HG03469 (cell line): ENCODE results near the gene STMN1.

Experiments used
- ATAC-seq: cut with Tn5 transposase; IDR thresholded peaks from one replicate; pipeline ENCODE4 v1.9.1; 2021; ENCODE audit warnings: mild to moderate bottlenecking, moderate library complexity, moderate number of reproducible peaks; ENCODE audit not compliant: unreplicated experiment

The STMN1 gene

DNA sequence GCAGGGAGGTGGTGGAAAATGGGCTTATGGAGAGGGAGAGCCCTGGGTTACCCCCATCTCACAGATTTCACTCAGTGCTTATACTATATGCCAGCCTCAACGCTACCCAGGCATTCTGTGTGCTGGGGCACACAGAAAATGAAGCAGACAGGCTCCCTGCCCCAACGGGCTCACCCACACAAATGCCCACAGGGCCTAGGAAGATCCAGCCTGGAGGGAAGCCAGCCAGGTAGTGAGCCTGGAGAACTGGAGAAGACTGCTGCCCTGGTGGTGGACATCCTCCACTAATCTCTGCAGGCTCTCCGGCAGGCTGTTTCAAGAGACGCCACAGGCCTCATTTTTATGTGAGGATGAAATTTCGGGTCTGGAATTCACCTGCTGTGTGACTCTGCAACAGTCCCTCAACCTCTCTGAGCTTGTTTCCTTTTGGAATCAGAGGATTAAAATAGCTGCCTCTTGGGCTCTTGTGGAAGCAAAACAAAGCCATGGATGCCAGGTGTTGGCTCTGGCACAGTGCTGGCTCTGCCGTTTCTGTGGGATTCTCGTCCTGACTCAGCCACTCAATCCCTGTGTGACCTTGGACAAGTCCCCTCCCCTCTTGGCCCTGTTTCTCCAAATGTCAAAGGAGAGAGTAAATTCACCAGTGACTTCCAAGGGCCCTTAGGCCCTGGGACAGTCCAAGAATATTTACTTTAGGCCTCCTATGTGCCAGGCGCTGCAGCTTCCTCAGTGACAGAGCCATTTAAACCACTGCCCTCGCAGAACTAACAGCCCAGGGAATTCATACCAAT is 34.3 kb downstream of the STMN1 start:
- ATAC-seq = no peak

DNA sequence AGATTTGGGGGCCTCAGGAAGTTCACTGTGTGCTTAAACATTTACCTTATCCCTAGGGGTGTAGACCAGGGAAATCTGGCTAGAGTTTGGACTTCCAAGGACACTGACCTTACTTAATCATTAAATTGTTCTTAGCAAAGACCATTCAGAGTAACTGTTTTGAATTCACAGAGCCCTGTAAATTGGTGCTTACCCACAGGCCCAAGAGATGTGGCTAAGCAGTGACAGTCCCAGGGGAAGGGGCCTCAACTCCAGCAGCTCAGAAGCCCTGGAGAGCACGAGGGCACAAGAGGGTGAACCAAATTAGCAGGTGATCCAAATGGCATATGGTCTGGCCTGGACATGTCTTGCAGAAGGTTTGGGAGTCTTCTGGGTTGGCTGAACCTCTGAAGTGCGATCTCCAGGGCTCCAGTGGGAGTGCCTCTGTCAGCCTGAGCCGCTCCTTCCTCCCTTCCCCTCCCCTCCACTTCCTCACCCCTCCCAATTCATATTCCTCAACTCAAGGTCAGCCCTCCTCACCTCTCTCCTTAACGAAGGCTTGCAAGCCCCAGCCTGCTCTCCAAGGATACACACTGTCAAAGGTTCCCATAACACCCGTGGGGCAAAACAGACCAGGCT is 35.0 kb downstream of the STMN1 start:
- ATAC-seq = no peak

DNA sequence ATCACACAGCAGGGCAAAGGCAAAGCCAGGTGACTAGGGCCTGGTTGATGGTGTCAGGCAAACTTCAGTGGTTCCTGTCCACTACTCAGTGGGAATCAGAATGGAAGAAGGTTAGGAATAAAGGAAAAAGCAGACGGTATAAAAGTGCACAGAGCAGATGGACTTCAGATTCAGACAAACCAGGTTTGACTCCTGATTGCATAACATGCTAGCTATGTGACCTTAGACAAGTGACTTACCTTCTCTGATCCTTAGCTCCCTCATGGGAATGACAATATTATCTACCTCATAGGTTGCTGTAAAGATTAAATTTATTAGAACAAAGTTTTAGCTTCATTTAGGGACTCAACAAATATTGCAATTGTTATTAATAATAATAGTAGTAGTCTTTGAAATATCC is 35.6 kb downstream of the STMN1 start:
- ATAC-seq = no peak

DNA sequence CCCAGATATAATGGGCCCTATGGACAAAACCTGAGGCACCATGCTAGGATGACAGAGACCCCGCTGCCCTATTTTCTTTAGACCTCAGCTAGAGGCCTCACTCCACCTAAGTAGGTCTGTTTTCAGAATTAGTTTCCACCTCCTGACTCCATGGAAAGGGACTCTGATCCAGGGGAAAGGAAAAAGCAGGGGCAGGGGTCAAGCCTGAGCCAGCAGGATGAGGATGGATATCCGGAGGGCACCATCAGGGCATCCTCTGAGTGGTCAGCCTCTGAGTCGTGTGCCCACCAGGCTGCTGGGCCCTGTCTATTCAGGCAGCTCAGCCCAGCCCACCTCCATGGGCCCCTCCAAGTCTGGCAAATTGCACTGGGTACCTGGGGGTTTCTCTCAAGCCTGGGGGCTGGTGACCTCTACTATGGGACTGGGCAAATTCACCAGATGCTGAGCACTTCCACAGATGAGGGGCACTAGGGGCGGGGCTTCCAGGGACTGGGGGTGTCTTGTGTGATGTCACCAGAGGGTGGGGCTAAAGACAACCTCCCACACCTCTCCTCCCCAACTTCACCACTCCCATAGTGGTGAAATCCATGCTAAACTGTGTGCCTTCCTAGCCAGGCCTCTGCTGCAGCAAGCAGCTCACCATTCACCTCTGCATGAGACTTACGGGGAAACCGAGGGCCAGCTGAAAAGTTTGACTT is 36.2 kb downstream of the STMN1 start:
- ATAC-seq = no peak

DNA sequence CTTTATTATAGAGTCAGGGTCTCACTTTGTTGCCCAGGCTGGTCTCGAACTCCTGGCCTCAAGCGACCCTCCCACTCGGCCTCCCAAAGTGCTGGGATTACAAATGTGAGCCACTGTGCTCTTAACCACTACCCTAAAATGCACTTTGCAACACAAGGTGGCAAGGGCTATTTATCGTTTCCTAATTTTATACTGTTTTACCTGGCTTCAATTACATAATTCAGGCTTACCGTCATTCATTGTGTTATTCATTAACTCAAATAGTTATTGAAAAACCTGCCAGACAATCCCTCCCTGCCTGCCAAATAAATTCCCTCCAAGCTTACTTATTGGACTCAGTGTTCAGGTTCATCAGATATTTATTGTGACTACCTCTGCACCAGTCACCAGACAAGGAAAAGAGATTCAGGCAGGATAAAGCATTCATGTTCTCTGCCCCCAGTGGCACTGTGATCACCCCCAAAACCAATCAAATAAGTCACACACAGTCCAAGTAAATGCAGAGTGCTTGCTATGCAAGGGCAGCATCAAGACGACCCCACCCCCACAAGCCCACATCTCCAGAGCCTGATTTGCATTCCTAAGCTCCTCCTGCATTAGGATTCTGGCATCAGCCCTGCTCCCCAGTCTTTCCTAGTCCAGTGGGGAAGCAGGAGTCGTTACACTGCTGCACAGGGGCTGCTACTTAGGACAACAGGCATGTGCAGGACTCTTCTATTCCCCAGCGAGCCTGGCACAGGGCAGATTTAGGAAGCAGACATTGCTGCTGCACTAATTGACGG is 38.8 kb downstream of the STMN1 start:
- ATAC-seq = no peak

DNA sequence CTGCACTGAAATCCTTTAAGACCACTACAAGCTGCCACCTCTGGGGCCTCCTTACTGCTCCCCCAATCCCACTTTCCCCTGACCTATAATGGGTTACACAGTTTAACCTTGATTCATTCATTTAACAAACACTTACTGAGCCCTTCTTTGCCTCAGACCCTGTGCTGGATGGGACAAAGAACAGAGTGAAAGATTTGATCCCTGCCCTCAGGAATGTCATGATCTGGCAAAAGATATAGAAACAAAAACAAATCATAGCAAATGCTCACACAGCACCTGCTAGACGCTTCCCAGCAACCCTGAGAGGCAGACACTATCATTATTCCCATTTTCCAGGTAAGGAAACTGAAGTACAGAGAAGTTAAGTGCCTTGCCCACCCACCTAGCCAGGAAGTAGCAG is 39.9 kb downstream of the STMN1 start:
- ATAC-seq = no peak

DNA sequence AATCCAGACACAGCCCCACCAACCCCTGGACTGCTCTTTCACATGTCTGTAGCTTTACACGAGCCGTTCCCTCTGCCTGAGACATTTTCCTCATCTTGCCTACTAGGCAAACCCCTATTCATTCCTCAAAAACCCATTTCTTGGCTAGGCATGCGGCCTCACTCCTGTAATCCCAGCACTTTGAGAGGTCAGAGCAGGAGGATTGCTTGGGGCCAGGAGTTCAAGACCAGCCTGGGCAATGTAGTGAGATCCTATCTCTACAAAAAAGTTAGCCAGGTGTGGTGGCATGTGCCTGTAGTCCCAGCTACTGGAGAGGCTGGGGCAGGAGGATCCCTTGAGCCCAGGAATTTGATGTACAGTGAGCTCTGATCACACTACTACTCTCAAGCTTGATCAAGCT is 41.8 kb downstream of the STMN1 start:
- ATAC-seq = no peak

DNA sequence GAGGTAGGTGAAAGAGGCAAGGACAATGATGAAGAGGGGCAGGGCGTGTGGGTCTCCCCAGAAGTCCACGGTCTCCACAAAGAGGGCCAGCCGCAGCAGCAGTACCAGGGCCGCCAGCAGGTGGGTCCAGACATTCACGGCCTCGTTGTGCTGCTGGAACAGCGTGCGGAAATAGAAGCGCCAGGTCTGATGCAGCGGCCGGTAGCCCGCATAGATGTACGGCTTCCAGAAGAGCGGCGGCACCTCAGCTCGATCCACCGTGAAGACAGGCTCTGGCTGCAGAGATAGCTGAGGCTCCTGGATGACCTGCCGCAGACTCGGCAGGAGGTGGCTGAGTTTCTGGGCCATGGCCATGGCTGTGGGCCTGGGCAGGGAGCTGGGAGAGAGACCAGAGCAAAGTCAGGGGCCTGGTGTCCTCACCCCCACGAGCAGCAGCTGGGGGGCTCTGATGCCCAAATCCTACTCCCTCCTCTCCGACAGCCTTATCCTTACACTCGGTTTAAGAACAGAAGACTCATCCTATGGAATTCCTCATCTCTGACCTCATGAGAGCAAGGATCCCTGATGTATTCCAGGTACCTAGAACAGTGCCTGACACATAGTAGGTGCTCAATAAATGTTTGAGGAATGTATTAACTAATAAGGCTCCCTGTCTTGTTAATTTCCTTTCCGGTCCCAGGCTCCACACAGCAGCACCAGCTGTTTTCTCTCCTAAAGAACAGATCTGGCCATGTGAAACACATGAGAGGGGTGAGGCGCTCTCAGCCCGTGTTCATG is 42.5 kb downstream of the STMN1 start:
- ATAC-seq = no peak

DNA sequence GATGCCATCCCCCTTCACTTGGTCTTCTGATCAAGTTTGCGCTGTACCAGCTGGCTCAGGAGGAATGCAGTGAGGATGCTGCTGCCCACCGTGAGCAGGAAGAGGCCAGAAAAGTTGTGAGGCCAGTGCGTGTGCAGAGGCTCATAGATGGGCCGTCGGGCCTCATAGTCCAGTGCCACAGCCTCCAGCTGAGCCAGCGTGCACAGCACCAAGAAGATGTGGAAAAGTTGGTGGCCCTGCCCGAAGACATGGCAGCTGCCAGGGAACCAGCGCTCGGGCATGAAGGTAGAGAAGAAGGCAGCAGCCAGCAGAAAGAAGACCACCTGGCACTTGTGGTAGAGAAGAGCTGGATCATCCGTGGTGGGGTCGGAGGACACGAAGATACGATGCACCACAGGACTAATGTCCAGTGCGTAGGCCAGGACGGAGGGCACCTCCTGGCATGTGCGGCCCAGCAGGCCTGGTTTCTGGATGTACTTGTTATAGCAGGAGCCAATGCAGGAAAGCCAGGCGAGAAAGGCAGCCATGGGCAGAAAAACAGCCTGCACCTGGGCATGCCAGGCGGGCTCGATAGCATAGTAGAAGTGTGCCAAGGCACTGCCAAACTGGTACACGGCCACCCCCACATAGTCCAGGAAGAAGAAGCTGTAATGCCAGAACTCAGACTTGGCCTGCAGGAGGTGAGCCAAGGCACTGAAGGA is 43.3 kb downstream of the STMN1 start:
- no peak for ATAC-seq

DNA sequence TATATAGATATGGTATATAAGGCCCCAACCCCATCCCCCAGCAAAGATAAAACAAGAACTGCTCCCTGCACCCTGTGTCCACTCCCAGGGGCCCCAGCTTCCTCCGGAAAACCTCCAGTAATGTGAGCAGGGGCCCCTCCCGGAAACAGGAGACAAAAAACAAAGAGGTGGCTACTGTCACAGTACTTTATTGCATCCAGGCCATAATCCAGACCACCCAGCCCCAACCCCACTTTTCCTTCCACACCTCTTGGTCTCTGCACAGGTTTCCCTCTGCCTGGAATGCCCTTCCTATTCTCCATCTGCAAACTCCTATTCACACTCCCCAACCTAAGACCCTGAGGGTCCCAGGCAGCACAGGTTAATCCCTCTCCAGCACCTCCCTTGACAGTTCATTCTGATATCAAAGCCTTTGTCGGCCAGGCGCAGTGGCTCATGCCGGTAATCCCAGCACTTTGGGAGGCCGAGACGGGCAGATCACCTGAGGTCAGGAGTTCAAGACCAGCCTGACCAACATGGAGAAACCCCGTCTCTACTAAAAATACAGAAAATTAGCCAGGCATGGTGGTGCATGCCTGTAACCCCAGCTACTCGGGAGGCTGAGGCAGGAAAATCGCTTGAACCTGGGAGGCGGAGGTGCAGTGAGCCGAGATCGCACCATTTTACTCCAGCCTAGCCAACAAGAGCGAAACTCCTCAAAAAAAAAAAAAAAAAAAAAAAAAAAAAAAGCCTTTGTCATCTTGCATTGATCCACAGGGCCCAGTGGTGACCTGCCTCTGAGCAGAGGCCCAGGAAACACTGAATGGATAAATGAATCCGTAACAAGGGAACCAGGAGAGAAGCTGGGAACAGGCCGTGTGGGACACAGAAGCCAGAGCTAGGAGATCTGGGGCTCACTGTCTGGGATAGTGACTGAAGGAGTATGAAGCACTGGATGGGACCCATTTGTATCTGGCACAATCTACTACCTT is 44.6 kb downstream of the STMN1 start:
- ATAC-seq = no peak

DNA sequence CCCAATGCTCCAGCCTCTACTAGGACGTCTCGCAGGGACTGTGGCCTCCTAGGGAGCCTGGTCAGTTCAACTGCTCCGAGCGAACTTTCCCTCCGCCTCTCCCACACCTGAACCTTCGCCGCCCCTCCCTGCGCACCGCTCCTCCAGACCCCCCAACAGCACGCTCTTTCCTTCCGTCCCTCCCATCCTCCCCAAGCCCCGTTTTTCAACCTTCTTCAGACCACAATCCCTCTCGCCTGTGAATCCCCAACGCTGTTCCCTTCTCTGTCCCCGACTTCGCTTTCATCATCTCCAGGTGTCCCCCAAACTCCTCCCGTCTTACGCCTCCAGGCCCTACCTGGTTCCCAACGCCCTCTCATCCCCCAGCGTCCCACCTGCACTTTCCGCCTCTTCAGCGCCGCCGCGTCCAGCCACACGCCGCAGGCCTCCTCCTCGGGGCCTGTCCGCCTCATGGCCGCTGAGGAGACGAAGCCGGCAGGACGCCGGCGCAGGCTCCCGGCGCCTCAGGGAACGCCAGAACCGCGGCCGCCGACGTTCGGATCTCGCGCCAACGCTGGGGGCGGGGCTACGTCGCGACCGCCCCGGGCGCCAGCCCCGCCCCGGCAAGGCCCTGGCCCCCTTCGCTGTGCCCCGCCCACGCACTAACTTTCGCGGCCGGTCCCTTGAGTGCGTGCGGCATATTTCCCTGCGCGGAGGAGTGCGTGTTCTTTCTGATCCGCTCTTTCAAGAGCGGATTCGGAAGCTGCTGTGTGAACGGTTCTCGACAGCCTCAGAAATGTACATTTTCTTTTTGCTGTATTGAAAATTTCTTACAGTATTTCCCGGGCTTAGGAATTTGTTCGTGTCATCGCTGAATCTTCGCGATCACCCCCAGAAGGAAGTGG is 47.1 kb downstream of the STMN1 start, which contains the start of gene AUNIP:
Gene AUNIP (minus strand): TSS at position 552 of the 884 bp plus-strand sequence. CDS start 100 bp downstream, at position 452.
- no peak for ATAC-seq

DNA sequence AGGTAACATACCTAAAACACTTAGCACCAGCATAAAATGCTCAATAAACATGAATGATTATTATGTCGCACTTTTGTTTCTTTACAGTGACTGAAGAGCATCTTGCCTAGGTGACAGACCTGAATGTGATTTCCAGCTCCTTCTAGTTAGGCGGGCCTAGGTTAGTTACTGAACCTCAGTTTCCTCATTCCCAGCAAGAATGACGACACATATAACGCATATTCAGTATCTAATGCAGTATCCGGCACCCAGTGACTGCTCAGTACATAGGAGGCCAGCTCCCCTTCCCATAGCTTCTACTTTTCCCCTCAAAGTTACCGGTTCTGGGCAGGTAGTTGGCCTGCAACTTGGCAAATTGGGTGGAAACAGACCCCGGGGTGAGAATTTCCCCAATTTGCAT is 47.7 kb downstream of the STMN1 start:
- ATAC-seq = no peak

DNA sequence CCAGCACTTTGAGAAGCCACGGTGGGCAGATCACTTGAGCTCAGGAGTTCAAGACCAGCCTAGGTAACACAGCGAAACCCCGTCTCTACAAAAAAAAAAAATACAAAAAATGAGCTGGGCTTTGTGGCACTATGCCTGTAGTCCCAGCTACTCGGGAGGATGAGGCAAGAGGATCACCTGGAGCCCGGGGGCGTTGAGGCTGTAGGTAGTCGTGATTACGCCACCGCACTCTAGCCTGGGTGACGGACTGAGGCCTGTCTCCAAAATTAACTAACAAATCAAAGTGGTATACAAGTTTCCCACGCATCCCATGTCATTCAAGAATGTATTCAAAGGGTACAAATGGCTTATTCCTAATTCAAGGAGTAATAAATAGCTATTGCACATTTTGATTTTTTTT is 49.4 kb downstream of the STMN1 start:
- no peak for ATAC-seq

DNA sequence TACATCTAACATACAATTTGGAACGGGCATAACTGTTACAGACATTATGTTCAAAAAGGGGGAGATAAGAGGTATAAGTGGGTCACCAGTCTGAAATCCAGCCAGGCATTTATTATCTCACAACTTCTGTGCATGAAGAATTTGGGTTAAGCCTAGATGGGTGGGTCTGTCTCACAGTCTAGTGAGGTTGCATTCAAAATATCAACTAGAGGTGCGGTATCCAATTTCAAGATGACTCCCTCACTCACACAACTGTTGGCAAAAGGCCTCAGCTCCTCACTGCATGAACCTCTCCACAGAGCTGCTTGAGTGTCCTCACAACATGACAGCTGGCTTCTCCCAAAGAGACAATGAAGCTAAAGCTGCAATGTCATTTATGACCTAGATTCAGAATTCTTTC is 51.7 kb downstream of the STMN1 start:
- no peak for ATAC-seq
